HepG2 (cell line): ENCODE measurements around the gene SIGMAR1. TPM values are rescaled to one million over a fixed set of nuclear protein-coding genes. Genes with fewer than 3 reads are reported as not detected.

Experiments used
- ATAC-seq: fragments of 200-7000 bp; cut with Tn5 transposase; 3 replicates; pipeline ENCODE4 v1.9.1; 2020; ENCODE audit warnings: mild to moderate bottlenecking, moderate library complexity
- BruUV-seq: library from RNA; stranded (reverse); fragments of 400-500 nt; replicated peaks from 2 replicates; lab custom pipeline; 2021; lab: Mats Ljungman, UMichigan
- CTCF ChIA-PET: fragments of 300-600 bp; formaldehyde crosslinking; extraction: SDS; loops from one replicate; lab custom pipeline; 2021; ENCODE audit warnings: low total read pairs, inconsistent platforms, low intra/inter-chr PET ratio; lab: Yijun Ruan, JAX
- POLR2A ChIA-PET: fragments of 350-600 bp; sonication (Branson Sonifier 250); formaldehyde crosslinking; loops from one replicate; lab custom pipeline; 2020; ENCODE audit warnings: antibody characterized with exemption, inconsistent platforms; lab: Yijun Ruan, JAX
- DNase-seq: peaks from one replicate; pipeline ENCODE4 v3.0.0-alpha.2; 2015; ENCODE audit warnings: low spot score
- FAIRE-seq: peaks from 3 replicates; lab custom pipeline; 2011; peaks lifted over from hg19 to GRCh38; lab: Jason Lieb, UNC
- H2AFZ ChIP-seq: one replicate; pipeline ENCODE4 v1.6.1; 2011; ENCODE audit warnings: low read length, inconsistent platforms
- H3K27ac ChIP-seq: fragments of 300-600 bp; 3 replicates; pipeline ENCODE4 v1.8.0; 2011; ENCODE audit warnings: mixed run types, mild to moderate bottlenecking, mixed read lengths, low read length, inconsistent platforms; ENCODE audit not compliant: insufficient read depth; ENCODE audit errors: extremely low read length
- H3K27me3 ChIP-seq, 2 experiments: fragments of 200-600 bp in 1 of 2; 2 replicates in 1 of 2; 3 replicates in 1 of 2; pipeline versions ENCODE4 v1.6.0 to v1.8.0; 2011; ENCODE audit warnings: low read length in 2 of 2, mild to moderate bottlenecking in 2 of 2, moderate library complexity in 2 of 2, inconsistent platforms in 1 of 2; ENCODE audit not compliant: insufficient read depth in 2 of 2, control insufficient read depth in 1 of 2
- H3K36me3 ChIP-seq, 2 experiments: fragments of 200-600 bp in 1 of 2; replicated peaks in 1 of 2; 2 replicates in 1 of 2; 3 replicates in 1 of 2; pipeline versions ENCODE4 v1.5.1 to v1.8.0; 2011; ENCODE audit warnings: low read length in 2 of 2, inconsistent platforms in 1 of 2; ENCODE audit not compliant: insufficient read depth in 2 of 2, control insufficient read depth in 1 of 2
- H3K4me1 ChIP-seq: 2 replicates; pipeline ENCODE4 v1.5.1; 2012; ENCODE audit warnings: low read length, inconsistent platforms; ENCODE audit not compliant: insufficient read depth
- H3K4me2 ChIP-seq: 2 replicates; pipeline ENCODE4 v1.6.0; 2011; ENCODE audit warnings: low read depth, low read length, inconsistent platforms
- H3K4me3 ChIP-seq, 3 experiments: fragments of 200-600 bp in 1 of 3; sonication (generic), shearing (Covaris generic) in 1 of 3; replicated peaks in 1 of 3; 2 replicates each; pipeline ENCODE4 v1.5.1; 2011 to 2016; ENCODE audit warnings: low read length in 3 of 3, inconsistent platforms in 2 of 3, low read depth in 2 of 3, mild to moderate bottlenecking in 2 of 3, control low read depth in 1 of 3, mixed read lengths in 1 of 3; ENCODE audit not compliant: insufficient read depth in 1 of 3
- H3K79me2 ChIP-seq: one replicate; pipeline ENCODE4 v1.6.1; 2011; ENCODE audit warnings: low read length, inconsistent platforms; ENCODE audit not compliant: insufficient read depth
- H3K9ac ChIP-seq: 2 replicates; pipeline ENCODE4 v1.6.0; 2011; ENCODE audit warnings: mild to moderate bottlenecking, low read depth, low read length, inconsistent platforms; ENCODE audit not compliant: insufficient read depth
- H3K9me3 ChIP-seq: 2 replicates; pipeline ENCODE4 v1.5.1; 2012; ENCODE audit warnings: mild to moderate bottlenecking, low read length
- H4K20me1 ChIP-seq: 2 replicates; pipeline ENCODE4 v1.6.0; 2011; ENCODE audit warnings: inconsistent platforms, mild to moderate bottlenecking, low read length, moderate library complexity; ENCODE audit not compliant: insufficient read depth
- ATF7-NPFF ChIP-seq: sonication (generic); formaldehyde crosslinking; IDR thresholded peaks from 2 replicates; pipeline ENCODE4 v1.8.1; 2023; ENCODE audit warnings: mild to moderate bottlenecking, low read depth, missing genetic modification reagents, moderate library complexity
- FUBP1 ChIP-seq: sonication (generic); formaldehyde crosslinking; IDR thresholded peaks from 2 replicates; pipeline ENCODE4 v1.5.1; 2020; ENCODE audit warnings: missing genetic modification reagents, mild to moderate bottlenecking, borderline replicate concordance
- GABPB1 ChIP-seq: IDR thresholded peaks from 2 replicates; pipeline ENCODE4 v1.6.1; 2016; ENCODE audit warnings: mild to moderate bottlenecking, missing genetic modification reagents, moderate library complexity, missing compliant biosample characterization
- GPBP1L1 ChIP-seq: sonication (generic); formaldehyde crosslinking; IDR thresholded peaks from 2 replicates; pipeline ENCODE4 v1.5.0; 2020; ENCODE audit warnings: mild to moderate bottlenecking, missing genetic modification reagents
- MAX ChIP-seq: IDR thresholded peaks from 2 replicates; pipeline ENCODE4 v1.6.1; 2012; ENCODE audit warnings: inconsistent platforms
- NAIF1 ChIP-seq: sonication (generic); formaldehyde crosslinking; IDR thresholded peaks from 2 replicates; pipeline ENCODE4 v1.5.0; 2020; ENCODE audit warnings: mild to moderate bottlenecking, missing genetic modification reagents, borderline replicate concordance
- POLR2AphosphoS2 ChIP-seq: IDR thresholded peaks from 2 replicates; pipeline ENCODE4 v1.6.1; 2011; ENCODE audit warnings: low read depth, low read length, improper control_type of control experiment
- RFXANK ChIP-seq: IDR thresholded peaks from 2 replicates; pipeline ENCODE4 v1.6.1; 2016
- SIX1 ChIP-seq: sonication (generic); formaldehyde crosslinking; IDR thresholded peaks from 2 replicates; pipeline ENCODE4 v1.4.0; 2020; ENCODE audit warnings: missing genetic modification reagents, borderline replicate concordance
- USF2 ChIP-seq, 2 experiments: sonication (generic) in 1 of 2; formaldehyde crosslinking in 1 of 2; IDR thresholded peaks; 2 replicates each; pipeline versions ENCODE4 v1.5.1 to v1.6.1; 2011 to 2020; ENCODE audit warnings: borderline replicate concordance in 1 of 2, low read depth in 1 of 2, low read length in 1 of 2, mild to moderate bottlenecking in 1 of 2, missing genetic modification reagents in 1 of 2, moderate library complexity in 1 of 2
- ZMYM3 ChIP-seq: sonication (generic); formaldehyde crosslinking; IDR thresholded peaks from 2 replicates; pipeline ENCODE4 v1.5.1; 2020; ENCODE audit warnings: mild to moderate bottlenecking, missing genetic modification reagents
- ZNF274 ChIP-seq: sonication (generic); formaldehyde crosslinking; IDR thresholded peaks from 2 replicates; pipeline ENCODE4 v1.5.1; 2020; ENCODE audit warnings: mild to moderate bottlenecking, missing genetic modification reagents
- ZNF280B ChIP-seq: sonication (generic); formaldehyde crosslinking; IDR thresholded peaks from 2 replicates; pipeline ENCODE4 v1.5.0; 2020; ENCODE audit warnings: missing genetic modification reagents, mild to moderate bottlenecking, borderline replicate concordance
- ZNF451 ChIP-seq: sonication (generic); formaldehyde crosslinking; IDR thresholded peaks from 2 replicates; pipeline ENCODE4 v1.5.0; 2020; ENCODE audit warnings: mild to moderate bottlenecking, missing genetic modification reagents
- ZNF546 ChIP-seq: sonication (generic); formaldehyde crosslinking; conservative IDR thresholded peaks from 2 replicates; pipeline ENCODE4 v1.8.1; 2023; ENCODE audit warnings: mild to moderate bottlenecking, missing genetic modification reagents
- ZNF761 ChIP-seq: sonication (generic); formaldehyde crosslinking; conservative IDR thresholded peaks from 2 replicates; pipeline ENCODE4 v1.4.0; 2020; ENCODE audit warnings: mild to moderate bottlenecking, missing genetic modification reagents
- ZSCAN12 ChIP-seq: sonication (generic); formaldehyde crosslinking; IDR thresholded peaks from 2 replicates; pipeline ENCODE4 v1.9.0; 2021; ENCODE audit warnings: mild to moderate bottlenecking, missing genetic modification reagents
- ZSCAN9 ChIP-seq: IDR thresholded peaks from 2 replicates; pipeline ENCODE4 v1.6.1; 2016; ENCODE audit warnings: borderline replicate concordance
- WGBS: methylation state at CpG from one replicate; pipeline ENCODE4 v1.1.6; 2017; ENCODE audit warnings: low lambda C conversion rate; 5-methylcytosine and 5-hydroxymethylcytosine counted together
- in situ Hi-C: cut with HindIII; loops from 2 replicates; pipeline ENCODE4 v1.10.0; 2017; ENCODE audit warnings: low pct_unique_long_range_greater_than_20kb; ENCODE audit not compliant: extremely low pct_ligation_motif_present
- intact Hi-C: fragments of 100-400 bp; cut with micrococcal nuclease; formaldehyde crosslinking; loops from one replicate; pipeline ENCODE4 v1.10.0; 2022; ENCODE audit not compliant: unreplicated experiment
- polyA plus RNA-seq, 8 experiments: library from polyadenylated mRNA; depleted of rRNA in 3 of 8; stranded (reverse) in 7 of 8; unstranded in 1 of 8; fragments of >200 nt; fragmentation: Illumina TruSeq in 4 of 8; extraction: Trizol in 4 of 8; gene quantifications; 2 replicates each; pipeline versions ENCODE4 v1.2.1 to v1.2.3, GENCODE V29; 2011 to 2016; ENCODE audit warnings: low read depth in 4 of 8, missing spikeins in 1 of 8, mixed read lengths in 1 of 8; ENCODE audit not compliant: insufficient read depth in 1 of 8
- total RNA-seq, 5 experiments: library from RNA; depleted of rRNA; stranded (reverse); fragments of >200 nt; fragmentation: Illumina TruSeq; extraction: Trizol; gene quantifications; 2 replicates each; pipeline ENCODE4 v1.2.3, GENCODE V29; 2016; ENCODE audit warnings: low read depth in 1 of 5

SIGMAR1 gene
- total and polyA plus RNA-seq, 2 of the 13 experiments (the other 11 are each of a cell fraction or from before 2014, with no cell fraction given): 38.9 to 60.8 TPM

- peak overlapping the region; percentile 86 for H3K4me2 ChIP-seq
- in situ Hi-C loops (no loop called here), intact Hi-C loops (no loop called here)
- peak overlapping the region; percentile 75 to 88 (median 78) for H3K4me3 ChIP-seq
- DNase-seq (no peak), ATAC-seq (peak; percentile 9), FAIRE-seq (no peak)
- H4K20me1 ChIP-seq: no peaks in the 10 kb centered on the region
- peaks cover 8 to 18% of the 10 kb centered on the region in 2 experiments for H3K36me3 ChIP-seq
- no TSS peak for BruUV-seq
- H3K27ac ChIP-seq: peak overlapping the region; percentile 95
- no peak overlapping the region for H2AFZ ChIP-seq
- no peaks in the 10 kb centered on the region; a peak in 1 of 5 replicates for H3K27me3 ChIP-seq
- peaks cover 16% of the 10 kb centered on the region for H3K79me2 ChIP-seq
- ChIA-PET CTCF (interaction anchor here (1.6 to 2.7 kb wide), 4 partner anchors 10 to 54 kb away, joined by 4 to 12 read pairs (median 7); partner anchors contain the start of gene SIGMAR1), POLR2A (interaction anchor here (0.7 to 4.1 kb wide), 8 partner anchors 9 to 54 kb away, joined by 3 to 100 read pairs (median 4); partner anchors contain the start of genes ARID3C, CCL27, RPP25L and SIGMAR1)
- peak overlapping the region; percentile 89 for H3K9ac ChIP-seq
- no peaks in the 10 kb centered on the region for H3K9me3 ChIP-seq
- peaks cover 76% of the 10 kb centered on the region for H3K4me1 ChIP-seq
- WGBS: 0% methylated on average over 3 of the region's 8 CpGs
- peak; percentile 4; the same call in 1 of the 2 replicates for TF ChIP-seq ZMYM3 (CRISPR knock-in tag)
- no peak for TF ChIP-seq ZNF451 (CRISPR knock-in tag)
- no peak for TF ChIP-seq GABPB1 (CRISPR knock-in tag)
- TF ChIP-seq ZNF546 (CRISPR knock-in tag): no peak
- no peak for TF ChIP-seq SIX1
- no peak for TF ChIP-seq NAIF1 (CRISPR knock-in tag)
- TF ChIP-seq RFXANK: no peak
- no peak for TF ChIP-seq ZNF274 (CRISPR knock-in tag)
- no peak for TF ChIP-seq ZSCAN9 (CRISPR knock-in tag)
- TF ChIP-seq MAX: no peak
- TF ChIP-seq USF2 (IDR thresholded peaks at IDR 0.05; ENCODE audit: low read depth, low read length): no peak
- TF ChIP-seq USF2 (CRISPR knock-in tag; IDR thresholded peaks at IDR 0.05; ENCODE audit: borderline replicate concordance): no peak; the same call in 1 of the 2 replicates
- peak; percentile 5; the same call in 1 of the 2 replicates for TF ChIP-seq ZNF280B (CRISPR knock-in tag)
- TF ChIP-seq ZNF761: no peak
- no peak for TF ChIP-seq GPBP1L1 (CRISPR knock-in tag)
- TF ChIP-seq ATF7-NPFF (CRISPR knock-in tag): no peak
- TF ChIP-seq POLR2AphosphoS2: no peak
- no peak for TF ChIP-seq FUBP1 (CRISPR knock-in tag)
- no peak for TF ChIP-seq ZSCAN12
These were observed 9.5 kb upstream of the SIGMAR1 start for GRCh38 chr9:34647084-34647403.
